Activated naive CD8-positive, alpha-beta T cell treated with anti-CD3 and anti-CD28 coated beads, Interleukin-2, amount 10 ng/mL, durations not matched to agents 7 days and 5 days (primary cell): ENCODE results near the gene ZNF135. TPM values are rescaled to one million over a fixed set of nuclear protein-coding genes. Genes with fewer than 3 reads are reported as not detected.

Source experiments
- ATAC-seq: fragments of 150-1000 bp; cut with Tn5 transposase; one replicate; pipeline ENCODE4 v1.10.0; 2021; ENCODE audit warnings: low read depth, moderate library complexity
- POLR2A ChIA-PET: fragments of 350-600 bp; sonication (Branson Sonifier 250); formaldehyde crosslinking; loops from one replicate; lab custom pipeline; 2021; ENCODE audit warnings: antibody characterized with exemption; lab: Charles Lee
- DNase-seq: peaks from one replicate; pipeline ENCODE4 v3.0.0; 2021
- H3K27ac Mint-ChIP-seq: one replicate; pipeline ENCODE4 v1.8.0; 2022; ENCODE audit warnings: mild to moderate bottlenecking, mixed read lengths
- H3K27me3 Mint-ChIP-seq: one replicate; pipeline ENCODE4 v1.8.0; 2022; ENCODE audit warnings: mild to moderate bottlenecking, moderate library complexity, mixed read lengths
- H3K36me3 Mint-ChIP-seq: one replicate; pipeline ENCODE4 v1.8.0; 2021; ENCODE audit warnings: mild to moderate bottlenecking, mixed read lengths
- H3K4me1 Mint-ChIP-seq: one replicate; pipeline ENCODE4 v1.8.0; 2021; ENCODE audit warnings: mixed read lengths
- H3K4me3 Mint-ChIP-seq: one replicate; pipeline ENCODE4 v1.8.0; 2022; ENCODE audit warnings: mild to moderate bottlenecking, moderate library complexity, mixed read lengths
- H3K9me3 Mint-ChIP-seq: one replicate; pipeline ENCODE4 v1.8.0; 2021; ENCODE audit warnings: mixed read lengths
- total RNA-seq, 2 experiments: library from RNA; stranded (reverse); gene quantifications; one replicate each; pipeline ENCODE4 v1.2.3, GENCODE V29; 2021

The ZNF135 gene
- total RNA-seq, 2 experiments from 2014 or later: 3.8 TPM

GRCh38 chr19:58054901-58055874 lies 3.9 kb upstream of the ZNF135 start:
- ATAC-seq: no peak
- peaks cover 19% of the 10 kb centered on the region for H3K9me3 Mint-ChIP-seq
- peaks cover 3% of the 10 kb centered on the region for H3K4me1 Mint-ChIP-seq
- H3K4me3 Mint-ChIP-seq: peak overlapping the region; percentile 35
- peaks cover 2% of the 10 kb centered on the region for H3K27me3 Mint-ChIP-seq
- peaks cover 8% of the 10 kb centered on the region for H3K36me3 Mint-ChIP-seq
- POLR2A ChIA-PET: no interaction called here
- H3K27ac Mint-ChIP-seq: peak overlapping the region; percentile 16
- no peak for DNase-seq

- Mint-ChIP-seq H3K27me3 (peaks cover 2% of the 10 kb centered on the region), H3K27ac (no peak overlapping the region), H3K9me3 (peaks cover 19% of the 10 kb centered on the region), H3K4me1 (peaks cover 3% of the 10 kb centered on the region), H3K4me3 (no peak overlapping the region), H3K36me3 (peaks cover 11% of the 10 kb centered on the region)
- ATAC-seq: no peak
- POLR2A ChIA-PET: no interaction called here
- no peak for DNase-seq
These were observed 2.8 kb upstream of the ZNF135 start for GRCh38 chr19:58056261-58056660.

- Mint-ChIP-seq H3K4me3 (no peak overlapping the region), H3K27ac (no peak overlapping the region), H3K27me3 (peaks cover 2% of the 10 kb centered on the region), H3K4me1 (peaks cover 3% of the 10 kb centered on the region), H3K36me3 (peaks cover 12% of the 10 kb centered on the region), H3K9me3 (peaks cover 17% of the 10 kb centered on the region)
- POLR2A ChIA-PET: interaction anchor here (3.3 kb wide), 1 partner anchor 54 kb away, joined by 31 read pairs; the partner anchor contains the start of gene ZNF606
- ATAC-seq (no peak), DNase-seq (no peak)
These were observed 2.2 kb upstream of the ZNF135 start for GRCh38 chr19:58056861-58057260.

- H3K4me3 Mint-ChIP-seq: peak overlapping the region; percentile 82
- POLR2A ChIA-PET: interaction anchor here (0.6 to 3.3 kb wide), 12 partner anchors 8 to 550 kb away, joined by 3 to 31 read pairs (median 4); partner anchors contain the start of genes ZNF211, ZNF329, ZNF417 and ZNF551
- H3K9me3 Mint-ChIP-seq: peaks cover 20% of the 10 kb centered on the region
- H3K27me3 Mint-ChIP-seq: peaks cover 2% of the 10 kb centered on the region
- ATAC-seq (no peak), DNase-seq (no peak)
- H3K36me3 Mint-ChIP-seq: peaks cover 12% of the 10 kb centered on the region
- H3K27ac Mint-ChIP-seq: peak overlapping the region; percentile 89
- H3K4me1 Mint-ChIP-seq: peaks cover 3% of the 10 kb centered on the region
These were observed 615 bp upstream of the ZNF135 start for GRCh38 chr19:58058467-58058866.

- Mint-ChIP-seq H3K4me1 (peaks cover 3% of the 10 kb centered on the region), H3K27ac (peak overlapping the region; percentile 89), H3K4me3 (peak overlapping the region; percentile 82), H3K27me3 (peaks cover 2% of the 10 kb centered on the region), H3K9me3 (peaks cover 24% of the 10 kb centered on the region), H3K36me3 (peaks cover 14% of the 10 kb centered on the region)
- POLR2A ChIA-PET: interaction anchor here (0.9 to 3.3 kb wide), 12 partner anchors 10 to 427 kb away, joined by 3 to 31 read pairs (median 4); partner anchors contain the start of genes ZNF211, ZNF329, ZNF417 and ZNF551
- ATAC-seq (no peak), DNase-seq (no peak)
These were observed 593 bp downstream of the ZNF135 start for GRCh38 chr19:58059671-58060078.

GRCh38 chr19:58060231-58060630 lies 1.1 kb downstream of the ZNF135 start:
- Mint-ChIP-seq H3K4me1 (peaks cover 3% of the 10 kb centered on the region), H3K9me3 (peaks cover 22% of the 10 kb centered on the region), H3K36me3 (peaks cover 17% of the 10 kb centered on the region), H3K27ac (peak overlapping the region; percentile 60), H3K4me3 (peak overlapping the region; percentile 82), H3K27me3 (peaks cover 1% of the 10 kb centered on the region)
- no peak for ATAC-seq
- no peak for DNase-seq
- POLR2A ChIA-PET: interaction anchor here (1.0 to 3.3 kb wide), 7 partner anchors 38 to 428 kb away, joined by 3 to 31 read pairs (median 5); partner anchors contain the start of genes ZNF211, ZNF329, ZNF551 and ZNF606

GRCh38 chr19:58063712-58064111 lies 4.6 kb downstream of the ZNF135 start:
- Mint-ChIP-seq H3K36me3 (peaks cover 45% of the 10 kb centered on the region), H3K27me3 (no peaks in the 10 kb centered on the region), H3K9me3 (peaks cover 41% of the 10 kb centered on the region), H3K4me1 (peaks cover 3% of the 10 kb centered on the region), H3K27ac (no peak overlapping the region), H3K4me3 (no peak overlapping the region)
- no peak for DNase-seq
- POLR2A ChIA-PET: no interaction called here
- ATAC-seq: no peak

GRCh38 chr19:58067240-58067912 lies 8.3 kb downstream of the ZNF135 start:
- H3K27ac Mint-ChIP-seq: no peak overlapping the region
- no peaks in the 10 kb centered on the region for H3K4me1 Mint-ChIP-seq
- DNase-seq (no peak), ATAC-seq (no peak)
- POLR2A ChIA-PET: no interaction called here
- H3K36me3 Mint-ChIP-seq: peaks cover 36% of the 10 kb centered on the region
- peaks cover 46% of the 10 kb centered on the region for H3K9me3 Mint-ChIP-seq
- no peak overlapping the region for H3K4me3 Mint-ChIP-seq
- no peaks in the 10 kb centered on the region for H3K27me3 Mint-ChIP-seq

GRCh38 chr19:58079792-58080191 lies 20.7 kb downstream of the ZNF135 start:
- H3K27me3 Mint-ChIP-seq: no peaks in the 10 kb centered on the region
- H3K4me3 Mint-ChIP-seq: no peak overlapping the region
- no peak for DNase-seq
- H3K9me3 Mint-ChIP-seq: peaks cover 32% of the 10 kb centered on the region
- POLR2A ChIA-PET: no interaction called here
- no peak overlapping the region for H3K27ac Mint-ChIP-seq
- peaks cover 11% of the 10 kb centered on the region for H3K36me3 Mint-ChIP-seq
- no peaks in the 10 kb centered on the region for H3K4me1 Mint-ChIP-seq
- ATAC-seq: no peak

GRCh38 chr19:58083021-58083420 lies 23.9 kb downstream of the ZNF135 start:
- no peaks in the 10 kb centered on the region for H3K4me1 Mint-ChIP-seq
- no peak overlapping the region for H3K27ac Mint-ChIP-seq
- peaks cover 25% of the 10 kb centered on the region for H3K9me3 Mint-ChIP-seq
- ATAC-seq (no peak), DNase-seq (no peak)
- H3K27me3 Mint-ChIP-seq: no peaks in the 10 kb centered on the region
- POLR2A ChIA-PET: interaction anchor here (1.4 kb wide), 1 partner anchor 15 kb away, joined by 4 read pairs; the partner anchor contains the start of gene ZSCAN18
- peaks cover 23% of the 10 kb centered on the region for H3K36me3 Mint-ChIP-seq
- H3K4me3 Mint-ChIP-seq: no peak overlapping the region

GRCh38 chr19:58084596-58085347 lies 25.7 kb downstream of the ZNF135 start:
- POLR2A ChIA-PET: interaction anchor here (0.6 kb wide), 1 partner anchor 12 kb away, joined by 3 read pairs; no protein-coding TSS in a partner anchor
- H3K9me3 Mint-ChIP-seq: peaks cover 20% of the 10 kb centered on the region
- H3K4me3 Mint-ChIP-seq: no peak overlapping the region
- H3K36me3 Mint-ChIP-seq: peaks cover 29% of the 10 kb centered on the region
- ATAC-seq (no peak), DNase-seq (no peak)
- no peaks in the 10 kb centered on the region for H3K4me1 Mint-ChIP-seq
- no peaks in the 10 kb centered on the region for H3K27me3 Mint-ChIP-seq
- no peak overlapping the region for H3K27ac Mint-ChIP-seq

- ATAC-seq (no peak), DNase-seq (no peak)
- Mint-ChIP-seq H3K27ac (no peak overlapping the region), H3K4me1 (no peaks in the 10 kb centered on the region), H3K4me3 (no peak overlapping the region), H3K36me3 (peaks cover 32% of the 10 kb centered on the region), H3K27me3 (no peaks in the 10 kb centered on the region), H3K9me3 (peaks cover 13% of the 10 kb centered on the region)
- POLR2A ChIA-PET: interaction anchor here (0.6 kb wide), 1 partner anchor 11 kb away, joined by 3 read pairs; no protein-coding TSS in a partner anchor
These were observed 26.3 kb downstream of the ZNF135 start for GRCh38 chr19:58085348-58085875.
